ENCODE measurements around the gene RNF223.
"Not testable (repeated sequence)": the region's sequence is repeated elsewhere in the genome, so short reads cannot be mapped to it uniquely, and the experiment has no call there.

The RNF223 gene

GRCh38 chr1:1037366-1038327, 36.5 kb downstream of the RNF223 start:
- Mint-ChIP-seq H3K36me3 (no peaks in the 10 kb centered on the region), H3K4me1 (peaks cover 30% of the 10 kb centered on the region), H3K27me3 (peaks cover 12% of the 10 kb centered on the region), H3K9me3 (no peaks in the 10 kb centered on the region), H3K27ac (no peak overlapping the region), H3K4me3 (no peak overlapping the region)
- DNase-seq (ENCODE audit: low spot score in 2 of 2) (no peak), ATAC-seq (ENCODE audit: low read depth) (no peak)

- no peak overlapping the region for H3K27ac Mint-ChIP-seq
- no peaks in the 10 kb centered on the region for H3K9me3 Mint-ChIP-seq
- no peaks in the 10 kb centered on the region for H3K36me3 Mint-ChIP-seq
- no peak overlapping the region for H3K4me3 Mint-ChIP-seq
- peaks cover 38% of the 10 kb centered on the region for H3K4me1 Mint-ChIP-seq
- H3K27me3 Mint-ChIP-seq, result peaks cover 12% of the 10 kb centered on the region
- no peak for ATAC-seq (ENCODE audit: low read depth)
- DNase-seq (ENCODE audit: low spot score in 2 of 2), result no peak
These were observed 38.7 kb downstream of the RNF223 start for GRCh38 chr1:1035291-1035943.

GRCh38 chr1:1034439-1034781, 39.7 kb downstream of the RNF223 start:
- DNase-seq (ENCODE audit: low spot score in 2 of 2) (no peak), ATAC-seq (ENCODE audit: low read depth) (no peak)
- peaks cover 8% of the 10 kb centered on the region for H3K27me3 Mint-ChIP-seq
- H3K9me3 Mint-ChIP-seq, result no peaks in the 10 kb centered on the region
- peak overlapping the region; percentile 79 for H3K4me3 Mint-ChIP-seq
- no peak overlapping the region for H3K27ac Mint-ChIP-seq
- no peaks in the 10 kb centered on the region for H3K36me3 Mint-ChIP-seq
- H3K4me1 Mint-ChIP-seq, result peaks cover 33% of the 10 kb centered on the region

GRCh38 chr1:1033731-1034438, 40.2 kb downstream of the RNF223 start:
- no peak for ATAC-seq (ENCODE audit: low read depth)

GRCh38 chr1:1033009-1033587, 41.0 kb downstream of the RNF223 start:
- Mint-ChIP-seq H3K4me3 (peak overlapping the region; percentile 61), H3K27ac (no peak overlapping the region), H3K4me1 (peaks cover 22% of the 10 kb centered on the region), H3K36me3 (no peaks in the 10 kb centered on the region), H3K27me3 (peaks cover 2% of the 10 kb centered on the region), H3K9me3 (no peaks in the 10 kb centered on the region)
- ATAC-seq (ENCODE audit: low read depth) (peak; percentile 92), DNase-seq (ENCODE audit: low spot score in 2 of 2) (peak; percentile 97 to 98)

More at GRCh38 chr1:1033731-1034438, 40.2 kb downstream of the RNF223 start:
- Mint-ChIP-seq H3K27ac (no peak overlapping the region), H3K27me3 (peaks cover 6% of the 10 kb centered on the region), H3K9me3 (no peaks in the 10 kb centered on the region), H3K4me1 (peaks cover 29% of the 10 kb centered on the region), H3K36me3 (no peaks in the 10 kb centered on the region), H3K4me3 (peak overlapping the region; percentile 79)
- DNase-seq (ENCODE audit: low spot score in 2 of 2), result peak in 1 of 2 donors; percentile 42

GRCh38 chr1:1032424-1032823, 41.7 kb downstream of the RNF223 start:
- no peaks in the 10 kb centered on the region for H3K36me3 Mint-ChIP-seq
- no peak for ATAC-seq (ENCODE audit: low read depth)
- H3K27me3 Mint-ChIP-seq, result peaks cover 3% of the 10 kb centered on the region
- peak overlapping the region; percentile 73 for H3K27ac Mint-ChIP-seq
- H3K4me1 Mint-ChIP-seq, result peaks cover 18% of the 10 kb centered on the region
- peak overlapping the region; percentile 76 for H3K4me3 Mint-ChIP-seq
- no peaks in the 10 kb centered on the region for H3K9me3 Mint-ChIP-seq
- DNase-seq (ENCODE audit: low spot score in 2 of 2), result no peak

- H3K27me3 Mint-ChIP-seq, result peaks cover 5% of the 10 kb centered on the region
- peak overlapping the region; percentile 76 for H3K4me3 Mint-ChIP-seq
- peaks cover 18% of the 10 kb centered on the region for H3K4me1 Mint-ChIP-seq
- H3K36me3 Mint-ChIP-seq, result no peaks in the 10 kb centered on the region
- peak overlapping the region; percentile 73 for H3K27ac Mint-ChIP-seq
- ATAC-seq (ENCODE audit: low read depth) (no peak), DNase-seq (ENCODE audit: low spot score in 2 of 2) (no peak)
- H3K9me3 Mint-ChIP-seq, result no peaks in the 10 kb centered on the region
These were observed 42.4 kb downstream of the RNF223 start for GRCh38 chr1:1031659-1032235.

GRCh38 chr1:1030867-1031658, 43.0 kb downstream of the RNF223 start:
- H3K4me3 Mint-ChIP-seq; DNase-seq (ENCODE audit: low spot score in 2 of 2); H3K36me3 Mint-ChIP-seq; H3K27me3 Mint-ChIP-seq; H3K27ac Mint-ChIP-seq; H3K9me3 Mint-ChIP-seq; ATAC-seq (ENCODE audit: low read depth): not testable (repeated sequence)
- peaks cover 17% of the 10 kb centered on the region for H3K4me1 Mint-ChIP-seq

GRCh38 chr1:1027791-1028190, 46.3 kb downstream of the RNF223 start:
- Mint-ChIP-seq H3K27me3 (peaks cover 7% of the 10 kb centered on the region), H3K27ac (no peak overlapping the region), H3K4me3 (no peak overlapping the region), H3K36me3 (no peaks in the 10 kb centered on the region), H3K4me1 (peaks cover 13% of the 10 kb centered on the region), H3K9me3 (no peaks in the 10 kb centered on the region)
- no peak for DNase-seq (ENCODE audit: low spot score in 2 of 2)
- no peak for ATAC-seq (ENCODE audit: low read depth)

GRCh38 chr1:1026599-1027413, 47.3 kb downstream of the RNF223 start:
- no peaks in the 10 kb centered on the region for H3K36me3 Mint-ChIP-seq
- H3K9me3 Mint-ChIP-seq, result no peaks in the 10 kb centered on the region
- H3K27me3 Mint-ChIP-seq, result peaks cover 7% of the 10 kb centered on the region
- H3K27ac Mint-ChIP-seq, result no peak overlapping the region
- H3K4me1 Mint-ChIP-seq, result peaks cover 9% of the 10 kb centered on the region
- H3K4me3 Mint-ChIP-seq, result no peak overlapping the region
- ATAC-seq (ENCODE audit: low read depth) (no peak), DNase-seq (ENCODE audit: low spot score in 2 of 2) (no peak)

- Mint-ChIP-seq H3K4me1 (peaks cover 11% of the 10 kb centered on the region), H3K36me3 (no peaks in the 10 kb centered on the region), H3K27ac (no peak overlapping the region), H3K27me3 (peaks cover 7% of the 10 kb centered on the region), H3K4me3 (no peak overlapping the region), H3K9me3 (no peaks in the 10 kb centered on the region)
- DNase-seq (ENCODE audit: low spot score in 2 of 2), result no peak
- no peak for ATAC-seq (ENCODE audit: low read depth)
These were observed 48.4 kb downstream of the RNF223 start for GRCh38 chr1:1025730-1026129.
